Measurements from ENCODE around the gene LOXL1.

DNA sequence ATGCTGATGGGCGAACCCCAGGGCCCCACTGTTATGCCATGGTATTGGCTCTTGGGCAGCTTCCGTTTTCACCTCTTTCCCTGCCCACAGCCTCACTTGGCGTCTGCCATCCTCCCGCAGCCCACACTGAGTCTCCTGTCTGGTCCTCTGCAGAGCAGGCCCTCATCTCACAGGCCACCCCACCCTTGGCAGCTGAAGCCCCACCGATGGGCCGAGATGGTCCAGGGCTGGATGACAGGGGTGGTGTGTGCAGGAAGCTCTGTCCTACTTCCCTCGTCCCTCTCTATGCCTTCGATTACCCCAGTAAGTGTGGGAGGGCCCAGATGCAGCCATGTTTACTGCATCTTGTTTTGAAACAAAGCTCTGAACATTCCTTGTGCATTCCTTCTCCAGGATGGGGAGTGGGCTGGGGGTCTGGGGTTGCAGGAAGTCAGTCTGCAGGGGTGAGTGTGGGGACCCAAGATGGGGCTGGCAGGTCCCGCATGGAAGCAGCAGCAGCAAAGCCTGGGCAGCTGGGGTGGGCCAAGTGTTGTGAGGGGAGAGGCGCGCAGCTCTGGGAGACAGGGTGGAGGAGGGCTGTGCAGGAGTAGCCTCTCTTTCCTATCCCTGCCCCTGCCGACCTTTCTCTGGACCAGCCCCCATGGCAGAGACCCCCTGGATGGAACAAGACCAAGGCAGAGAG, 32.0 kb upstream of the LOXL1 start:
- TF ChIP-seq, protein P1, sequence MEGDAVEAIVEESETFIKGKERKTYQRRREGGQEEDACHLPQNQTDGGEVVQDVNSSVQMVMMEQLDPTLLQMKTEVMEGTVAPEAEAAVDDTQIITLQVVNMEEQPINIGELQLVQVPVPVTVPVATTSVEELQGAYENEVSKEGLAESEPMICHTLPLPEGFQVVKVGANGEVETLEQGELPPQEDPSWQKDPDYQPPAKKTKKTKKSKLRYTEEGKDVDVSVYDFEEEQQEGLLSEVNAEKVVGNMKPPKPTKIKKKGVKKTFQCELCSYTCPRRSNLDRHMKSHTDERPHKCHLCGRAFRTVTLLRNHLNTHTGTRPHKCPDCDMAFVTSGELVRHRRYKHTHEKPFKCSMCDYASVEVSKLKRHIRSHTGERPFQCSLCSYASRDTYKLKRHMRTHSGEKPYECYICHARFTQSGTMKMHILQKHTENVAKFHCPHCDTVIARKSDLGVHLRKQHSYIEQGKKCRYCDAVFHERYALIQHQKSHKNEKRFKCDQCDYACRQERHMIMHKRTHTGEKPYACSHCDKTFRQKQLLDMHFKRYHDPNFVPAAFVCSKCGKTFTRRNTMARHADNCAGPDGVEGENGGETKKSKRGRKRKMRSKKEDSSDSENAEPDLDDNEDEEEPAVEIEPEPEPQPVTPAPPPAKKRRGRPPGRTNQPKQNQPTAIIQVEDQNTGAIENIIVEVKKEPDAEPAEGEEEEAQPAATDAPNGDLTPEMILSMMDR (IDR thresholded peaks at IDR 0.05), result no peak
- TF ChIP-seq POLR2A (IDR thresholded peaks at IDR 0.05) (no peak), POLR2AphosphoS5 (IDR thresholded peaks at IDR 0.05) (no peak), EP300 (IDR thresholded peaks at IDR 0.05) (no peak)

All from sigmoid colon (tissue), 4 donors.